Measurements from ENCODE around the gene IL17RD. TPM values are rescaled to one million over a fixed set of nuclear protein-coding genes. Genes with fewer than 3 reads are reported as not detected.

IL17RD gene
- total and polyA plus RNA-seq, 10 of the 15 experiments (the other 5 are each of a cell fraction or from before 2014, with no cell fraction given): 0.01 to 0.08 (median 0.04) TPM; not detected in 3

DNA sequence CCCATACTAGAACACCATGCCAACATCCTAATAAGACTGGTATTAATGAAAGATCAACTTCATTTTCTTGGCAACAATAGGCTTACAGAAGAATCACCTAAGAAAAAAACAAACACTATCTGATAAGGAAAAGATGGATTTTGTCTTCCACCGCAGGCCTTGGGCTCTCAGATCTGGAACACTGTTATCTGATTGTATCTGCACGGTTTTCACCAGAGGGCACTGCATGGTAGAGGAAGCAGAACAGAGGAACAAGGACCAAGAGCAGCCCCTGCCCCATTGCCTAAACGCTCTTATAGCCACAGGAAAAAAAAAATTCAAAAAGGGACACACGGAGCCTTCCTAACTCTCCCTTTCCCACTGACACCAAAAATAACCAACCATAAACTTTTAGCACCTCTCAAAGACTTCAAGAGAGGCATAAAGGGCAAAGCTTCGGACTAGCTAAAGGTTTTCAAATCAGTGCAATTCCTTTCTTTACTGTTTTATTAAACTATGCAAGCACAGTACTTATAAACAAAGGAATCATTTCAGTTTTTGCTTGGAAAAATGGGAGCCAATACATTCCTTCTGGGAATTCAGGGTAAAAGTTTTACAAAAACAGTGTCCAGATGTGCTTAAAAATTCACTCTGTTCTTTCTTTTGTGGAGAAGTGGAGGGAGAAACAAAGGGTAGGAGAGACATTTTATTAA lies 23.3 kb downstream of the IL17RD start:
- RAD21 ChIA-PET (ENCODE audit: unreplicated experiment): no interaction called here
- FAIRE-seq: no peak

More for the DNA sequence above, 23.3 kb downstream of the IL17RD start:
- Histone ChIP-seq H3K4me1 (ENCODE audit: control insufficient read depth, insufficient read depth, low read length) (no peaks in the 10 kb centered on the region), H3K36me3 (ENCODE audit: control insufficient read depth in 2 of 2, insufficient read depth in 2 of 2, low read length in 1 of 2) (no peaks in the 10 kb centered on the region), H2AFZ (ENCODE audit: control insufficient read depth, low read depth, low read length) (no peak overlapping the region), H3K9me3 (replicated peaks; ENCODE audit: control insufficient read depth, insufficient read depth, low read length) (no peaks in the 10 kb centered on the region), H3K27me3 (replicated peaks in 1 of 2; ENCODE audit: control insufficient read depth in 2 of 2, insufficient read depth in 2 of 2, low read length in 1 of 2) (peaks cover 2 to 5% of the 10 kb centered on the region in 2 experiments; a peak in 1 of 4 replicates), H3K27ac (ENCODE audit: control insufficient read depth, insufficient read depth) (no peak overlapping the region), H3K4me3 (no peak overlapping the region), H3K4me2 (ENCODE audit: control insufficient read depth, insufficient read depth) (no peak overlapping the region), H3K79me2 (ENCODE audit: control insufficient read depth, insufficient read depth, low read length) (no peaks in the 10 kb centered on the region), H3K9ac (ENCODE audit: control insufficient read depth, insufficient read depth, low read length) (no peak overlapping the region), H4K20me1 (ENCODE audit: control insufficient read depth, insufficient read depth) (no peaks in the 10 kb centered on the region)
- BruUV-seq (replicated peaks): no TSS peak
- intact Hi-C loops (cut with micrococcal nuclease; ENCODE audit: unreplicated experiment) (no loop called here), in situ Hi-C loops (cut with MboI) (no loop called here)
- WGBS (ENCODE audit: insufficient coverage, insufficient replicate concordance, low lambda C conversion rate, missing lambda C conversion rate): 12% methylated on average over 5 of the region's 5 CpGs
- POLR2A ChIA-PET: no interaction called here
- SMC1A ChIA-PET (ENCODE audit: uncharacterized antibody, unreplicated experiment): interaction anchor here (1.1 kb wide), 1 partner anchor 18 kb away, joined by 3 read pairs; no protein-coding TSS in a partner anchor
- TF ChIP-seq NRF1 (conservative IDR thresholded peaks at IDR 0.05; ENCODE audit: low read depth, low read length) (no peak), E4F1 (IDR thresholded peaks at IDR 0.05; ENCODE audit: borderline replicate concordance, partially characterized antibody) (no peak), ZNF384 (IDR thresholded peaks at IDR 0.05; ENCODE audit: borderline replicate concordance, low read depth, low read length) (no peak), ZNF274 (IDR thresholded peaks at IDR 0.05; ENCODE audit: insufficient read depth, insufficient read length) (no peak), ZNF217 (IDR thresholded peaks at IDR 0.05) (no peak), RELA (IDR thresholded peaks at IDR 0.05; ENCODE audit: borderline replicate concordance, partially characterized antibody) (no peak), CREM (IDR thresholded peaks at IDR 0.05; ENCODE audit: low read depth) (no peak), MTA3 (IDR thresholded peaks at IDR 0.05; ENCODE audit: borderline replicate concordance, low read length) (no peak), NR2F1 (conservative IDR thresholded peaks at IDR 0.05) (no peak), SRF (IDR thresholded peaks at IDR 0.05; ENCODE audit: low read depth in 2 of 2, low read length in 2 of 2) (no peak), SKIL (IDR thresholded peaks at IDR 0.05; ENCODE audit: low read depth, poor library complexity, severe bottlenecking) (no peak), ATF7 (IDR thresholded peaks at IDR 0.05; ENCODE audit: low read depth) (no peak), BMI1 (IDR thresholded peaks at IDR 0.05; ENCODE audit: borderline replicate concordance) (no peak), ASH2L (IDR thresholded peaks at IDR 0.05; ENCODE audit: borderline replicate concordance, low read depth) (no peak)
- TF ChIP-seq, protein P1, sequence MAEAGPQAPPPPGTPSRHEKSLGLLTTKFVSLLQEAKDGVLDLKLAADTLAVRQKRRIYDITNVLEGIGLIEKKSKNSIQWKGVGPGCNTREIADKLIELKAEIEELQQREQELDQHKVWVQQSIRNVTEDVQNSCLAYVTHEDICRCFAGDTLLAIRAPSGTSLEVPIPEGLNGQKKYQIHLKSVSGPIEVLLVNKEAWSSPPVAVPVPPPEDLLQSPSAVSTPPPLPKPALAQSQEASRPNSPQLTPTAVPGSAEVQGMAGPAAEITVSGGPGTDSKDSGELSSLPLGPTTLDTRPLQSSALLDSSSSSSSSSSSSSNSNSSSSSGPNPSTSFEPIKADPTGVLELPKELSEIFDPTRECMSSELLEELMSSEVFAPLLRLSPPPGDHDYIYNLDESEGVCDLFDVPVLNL (IDR thresholded peaks at IDR 0.05; ENCODE audit: low read depth, low read length): no peak
- TF ChIP-seq, protein P2, sequence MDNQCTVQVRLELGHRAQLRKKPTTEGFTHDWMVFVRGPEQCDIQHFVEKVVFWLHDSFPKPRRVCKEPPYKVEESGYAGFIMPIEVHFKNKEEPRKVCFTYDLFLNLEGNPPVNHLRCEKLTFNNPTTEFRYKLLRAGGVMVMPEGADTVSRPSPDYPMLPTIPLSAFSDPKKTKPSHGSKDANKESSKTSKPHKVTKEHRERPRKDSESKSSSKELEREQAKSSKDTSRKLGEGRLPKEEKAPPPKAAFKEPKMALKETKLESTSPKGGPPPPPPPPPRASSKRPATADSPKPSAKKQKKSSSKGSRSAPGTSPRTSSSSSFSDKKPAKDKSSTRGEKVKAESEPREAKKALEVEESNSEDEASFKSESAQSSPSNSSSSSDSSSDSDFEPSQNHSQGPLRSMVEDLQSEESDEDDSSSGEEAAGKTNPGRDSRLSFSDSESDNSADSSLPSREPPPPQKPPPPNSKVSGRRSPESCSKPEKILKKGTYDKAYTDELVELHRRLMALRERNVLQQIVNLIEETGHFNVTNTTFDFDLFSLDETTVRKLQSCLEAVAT (IDR thresholded peaks at IDR 0.05): no peak
- no peak for ATAC-seq
- DNase-seq (ENCODE audit: low read depth, low spot score): no peak
- CTCF ChIA-PET: interaction anchor here (0.7 kb wide), 2 partner anchors 10 to 858 kb away, joined by 3 read pairs; no protein-coding TSS in a partner anchor

Measured in GM12878 (cell line).